Central memory CD8-positive, alpha-beta T cell (primary cell): ENCODE data around the gene ARID5B.

ENCODE experiments used
- ATAC-seq: fragments of 150-1000 bp; cut with Tn5 transposase; replicated peaks from 2 replicates; pipeline ENCODE4 v1.10.0; 2022; ENCODE audit warnings: mild to moderate bottlenecking, moderate FRiP score, moderate number of reproducible peaks; ENCODE audit not compliant: poor library complexity, severe bottlenecking; ENCODE audit errors: extremely low read depth
- DNase-seq, 2 donors: peaks; one replicate each; pipeline ENCODE4 v3.0.0; 2021; ENCODE audit warnings: low spot score in 2 of 2
- H3K27ac Mint-ChIP-seq: one replicate; pipeline ENCODE4 v1.8.0; 2022; ENCODE audit warnings: low read depth, mild to moderate bottlenecking, moderate library complexity, mixed read lengths
- H3K27me3 Mint-ChIP-seq: one replicate; pipeline ENCODE4 v1.8.0; 2022; ENCODE audit warnings: mixed read lengths
- H3K36me3 Mint-ChIP-seq: one replicate; pipeline ENCODE4 v1.8.0; 2022; ENCODE audit warnings: mild to moderate bottlenecking, moderate library complexity, mixed read lengths; ENCODE audit not compliant: insufficient read depth
- H3K4me1 Mint-ChIP-seq: one replicate; pipeline ENCODE4 v1.8.0; 2022; ENCODE audit warnings: mixed read lengths
- H3K4me3 Mint-ChIP-seq: one replicate; pipeline ENCODE4 v1.8.0; 2022; ENCODE audit warnings: mild to moderate bottlenecking, moderate library complexity, mixed read lengths
- H3K9me3 Mint-ChIP-seq: one replicate; pipeline ENCODE4 v1.8.0; 2022; ENCODE audit warnings: mixed read lengths

Gene ARID5B

DNA sequence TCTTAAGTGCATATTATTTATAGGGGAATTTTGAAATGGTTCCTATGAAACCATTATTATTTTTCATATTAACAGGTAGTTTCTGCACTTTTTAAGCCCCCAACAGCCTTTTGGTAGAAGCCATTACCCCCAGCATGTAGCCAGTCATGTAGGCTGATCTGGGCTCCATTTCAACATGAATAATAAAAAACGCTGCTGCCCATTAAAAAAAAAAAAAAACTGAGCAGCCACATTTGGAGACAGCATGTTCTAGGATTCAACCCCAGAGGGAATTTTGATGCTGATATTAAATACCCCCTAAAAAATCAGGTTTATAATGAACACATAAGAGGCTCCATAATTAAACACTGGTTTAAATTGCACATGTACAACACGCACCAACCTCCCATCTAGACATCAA, 185.8 kb downstream of the ARID5B start:
- H3K4me3 Mint-ChIP-seq: no peak overlapping the region
- peaks cover 14% of the 10 kb centered on the region for H3K4me1 Mint-ChIP-seq
- DNase-seq (no peak), ATAC-seq (no peak)
- no peaks in the 10 kb centered on the region for H3K9me3 Mint-ChIP-seq
- peaks cover 59% of the 10 kb centered on the region for H3K36me3 Mint-ChIP-seq
- no peaks in the 10 kb centered on the region for H3K27me3 Mint-ChIP-seq
- no peak overlapping the region for H3K27ac Mint-ChIP-seq

DNA sequence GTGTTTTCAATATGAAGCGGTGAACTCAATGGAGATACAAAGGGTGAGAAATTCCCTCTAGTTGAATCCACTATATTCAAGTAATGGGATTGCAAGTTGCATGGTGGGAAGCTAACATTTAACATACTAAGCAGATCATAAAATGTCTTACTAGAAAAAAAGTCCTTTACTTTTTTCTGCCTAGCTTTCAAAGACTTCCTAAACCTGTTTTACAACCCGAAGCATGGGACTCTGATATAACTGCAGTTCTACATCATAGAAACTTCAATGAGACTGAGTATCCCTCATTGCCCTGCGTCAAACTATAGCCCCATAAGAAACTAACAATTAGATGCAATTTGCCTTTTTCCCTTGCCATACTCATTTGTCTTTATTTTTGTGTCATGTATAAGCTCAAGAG, 187.3 kb downstream of the ARID5B start:
- ATAC-seq: no peak
- DNase-seq: no peak
- H3K4me1 Mint-ChIP-seq: peaks cover 5% of the 10 kb centered on the region
- H3K36me3 Mint-ChIP-seq: peaks cover 62% of the 10 kb centered on the region
- no peak overlapping the region for H3K4me3 Mint-ChIP-seq
- H3K9me3 Mint-ChIP-seq: no peaks in the 10 kb centered on the region
- H3K27ac Mint-ChIP-seq: no peak overlapping the region
- no peaks in the 10 kb centered on the region for H3K27me3 Mint-ChIP-seq

DNA sequence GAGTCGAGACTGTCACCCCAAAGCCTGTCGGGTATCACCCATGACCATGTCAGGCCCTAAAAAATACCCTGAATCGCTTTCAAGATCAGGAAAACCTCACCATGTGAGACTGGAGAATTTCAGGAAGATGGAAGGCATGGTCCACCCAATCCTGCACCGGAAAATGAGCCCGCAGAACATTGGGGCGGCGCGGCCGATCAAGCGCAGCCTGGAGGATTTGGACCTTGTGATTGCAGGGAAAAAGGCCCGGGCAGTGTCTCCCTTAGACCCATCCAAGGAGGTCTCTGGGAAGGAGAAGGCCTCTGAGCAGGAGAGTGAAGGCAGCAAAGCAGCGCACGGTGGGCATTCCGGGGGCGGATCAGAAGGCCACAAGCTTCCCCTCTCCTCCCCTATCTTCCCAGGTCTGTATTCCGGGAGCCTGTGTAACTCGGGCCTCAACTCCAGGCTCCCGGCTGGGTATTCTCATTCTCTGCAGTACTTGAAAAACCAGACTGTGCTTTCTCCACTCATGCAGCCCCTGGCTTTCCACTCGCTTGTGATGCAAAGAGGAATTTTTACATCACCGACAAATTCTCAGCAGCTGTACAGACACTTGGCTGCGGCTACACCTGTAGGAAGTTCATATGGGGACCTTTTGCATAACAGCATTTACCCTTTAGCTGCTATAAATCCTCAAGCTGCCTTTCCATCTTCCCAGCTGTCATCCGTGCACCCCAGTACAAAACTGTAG, 191.0 kb downstream of the ARID5B start:
- H3K4me3 Mint-ChIP-seq: no peak overlapping the region
- ATAC-seq (no peak), DNase-seq (no peak)
- no peaks in the 10 kb centered on the region for H3K9me3 Mint-ChIP-seq
- H3K27me3 Mint-ChIP-seq: no peaks in the 10 kb centered on the region
- no peak overlapping the region for H3K27ac Mint-ChIP-seq
- H3K36me3 Mint-ChIP-seq: peaks cover 59% of the 10 kb centered on the region
- H3K4me1 Mint-ChIP-seq: peaks cover 5% of the 10 kb centered on the region

DNA sequence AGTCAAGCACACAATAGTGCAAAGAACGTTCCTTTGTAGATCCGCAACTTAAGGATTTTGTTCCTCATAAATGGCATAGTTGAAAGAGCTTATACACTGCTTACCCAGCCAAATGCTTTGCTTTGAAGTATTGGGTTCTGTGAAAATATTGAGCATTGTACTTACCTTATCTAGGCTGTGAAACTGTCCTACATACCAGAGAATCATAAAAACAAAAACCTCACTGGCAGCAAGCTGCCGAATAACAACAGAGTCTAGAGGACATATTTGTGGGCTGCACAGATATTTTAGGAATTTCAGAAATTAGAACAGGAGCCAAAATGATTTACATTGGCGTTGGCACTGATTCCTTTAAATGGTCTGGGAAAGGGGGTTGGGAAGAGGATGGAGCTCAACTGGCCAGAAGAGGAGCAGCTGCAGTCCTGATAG, 192.4 kb downstream of the ARID5B start:
- no peaks in the 10 kb centered on the region for H3K27me3 Mint-ChIP-seq
- no peak overlapping the region for H3K4me3 Mint-ChIP-seq
- peaks cover 44% of the 10 kb centered on the region for H3K36me3 Mint-ChIP-seq
- ATAC-seq (no peak), DNase-seq (no peak)
- no peaks in the 10 kb centered on the region for H3K9me3 Mint-ChIP-seq
- H3K4me1 Mint-ChIP-seq: peaks cover 12% of the 10 kb centered on the region
- no peak overlapping the region for H3K27ac Mint-ChIP-seq

DNA sequence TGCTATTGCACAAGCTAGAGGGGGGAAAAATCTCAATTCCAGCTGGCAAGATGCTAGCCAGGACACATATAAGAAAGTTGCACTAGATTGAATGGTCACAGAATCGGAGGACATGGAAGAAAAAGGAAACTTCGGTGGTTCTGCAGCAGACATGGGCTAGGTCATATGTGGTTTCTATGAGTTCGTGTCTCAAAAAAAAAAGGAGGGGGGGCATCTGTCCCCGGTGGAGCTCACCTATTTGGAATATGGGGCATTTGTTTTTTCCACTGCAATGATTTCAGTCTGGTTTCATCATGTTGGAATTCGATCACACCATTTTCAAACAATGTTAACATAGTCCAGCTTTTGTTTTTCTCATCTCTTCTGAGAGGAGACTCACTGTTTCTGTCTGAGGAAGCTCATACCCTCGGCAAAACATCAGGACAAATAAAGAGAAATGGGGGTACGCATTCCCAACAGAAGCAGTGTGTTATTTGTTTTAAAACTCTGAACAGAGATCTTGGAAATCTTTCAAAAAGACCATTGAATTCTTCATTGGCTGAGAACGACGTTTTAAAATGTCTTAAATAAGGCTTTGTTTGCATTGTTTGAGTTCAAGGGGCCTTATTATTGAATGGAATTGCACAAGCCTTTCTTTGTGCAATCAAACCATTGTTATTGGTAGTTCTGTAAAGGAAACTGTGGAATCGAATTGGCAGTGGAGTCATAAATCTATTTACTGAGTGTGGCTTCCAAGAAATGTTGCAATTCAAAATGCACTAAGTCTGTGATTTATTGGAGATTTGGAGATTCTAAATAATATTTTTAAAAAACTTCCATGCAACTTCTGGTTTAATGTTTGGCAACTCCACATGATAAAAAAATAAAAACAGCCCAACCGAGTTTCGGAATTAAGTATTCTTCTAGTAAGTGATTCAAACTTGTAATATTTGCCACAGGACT, 194.0 kb downstream of the ARID5B start:
- no peak for DNase-seq
- Mint-ChIP-seq H3K4me1 (peaks cover 7% of the 10 kb centered on the region), H3K9me3 (no peaks in the 10 kb centered on the region), H3K4me3 (no peak overlapping the region), H3K36me3 (peaks cover 34% of the 10 kb centered on the region), H3K27me3 (no peaks in the 10 kb centered on the region), H3K27ac (no peak overlapping the region)
- ATAC-seq: no peak

DNA sequence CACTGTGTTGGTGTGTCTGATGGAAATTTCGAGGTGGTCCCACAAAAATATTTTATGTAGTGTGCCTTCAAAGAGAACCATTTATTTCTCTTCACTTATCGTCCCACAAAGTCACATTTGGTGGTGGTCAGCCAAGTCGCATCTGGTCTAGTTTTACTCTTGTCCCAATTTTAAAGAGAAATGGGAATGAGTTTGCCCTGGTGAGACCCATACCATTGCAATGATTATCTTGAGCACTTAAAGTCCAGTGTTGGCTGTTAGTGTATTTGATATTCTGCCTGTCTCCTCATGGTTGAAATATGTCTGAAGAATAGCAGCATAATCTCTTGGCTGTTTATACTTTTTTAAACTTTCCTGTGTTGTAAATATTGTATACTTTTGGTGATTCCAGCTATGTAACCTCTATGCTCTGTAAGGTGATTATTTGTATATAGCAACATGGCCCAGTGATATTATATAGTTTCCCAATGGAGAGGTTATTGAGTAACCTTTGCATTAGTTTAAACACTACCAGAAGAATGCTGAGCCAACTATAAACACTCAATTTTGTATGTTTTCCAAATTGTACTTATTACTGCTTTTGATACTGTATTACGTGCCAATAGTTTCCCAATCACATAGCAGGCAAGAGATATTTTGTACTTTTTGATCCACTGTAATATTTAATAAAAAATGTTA, 194.9 kb downstream of the ARID5B start:
- H3K4me1 Mint-ChIP-seq: peaks cover 7% of the 10 kb centered on the region
- H3K9me3 Mint-ChIP-seq: no peaks in the 10 kb centered on the region
- ATAC-seq: no peak

DNA sequence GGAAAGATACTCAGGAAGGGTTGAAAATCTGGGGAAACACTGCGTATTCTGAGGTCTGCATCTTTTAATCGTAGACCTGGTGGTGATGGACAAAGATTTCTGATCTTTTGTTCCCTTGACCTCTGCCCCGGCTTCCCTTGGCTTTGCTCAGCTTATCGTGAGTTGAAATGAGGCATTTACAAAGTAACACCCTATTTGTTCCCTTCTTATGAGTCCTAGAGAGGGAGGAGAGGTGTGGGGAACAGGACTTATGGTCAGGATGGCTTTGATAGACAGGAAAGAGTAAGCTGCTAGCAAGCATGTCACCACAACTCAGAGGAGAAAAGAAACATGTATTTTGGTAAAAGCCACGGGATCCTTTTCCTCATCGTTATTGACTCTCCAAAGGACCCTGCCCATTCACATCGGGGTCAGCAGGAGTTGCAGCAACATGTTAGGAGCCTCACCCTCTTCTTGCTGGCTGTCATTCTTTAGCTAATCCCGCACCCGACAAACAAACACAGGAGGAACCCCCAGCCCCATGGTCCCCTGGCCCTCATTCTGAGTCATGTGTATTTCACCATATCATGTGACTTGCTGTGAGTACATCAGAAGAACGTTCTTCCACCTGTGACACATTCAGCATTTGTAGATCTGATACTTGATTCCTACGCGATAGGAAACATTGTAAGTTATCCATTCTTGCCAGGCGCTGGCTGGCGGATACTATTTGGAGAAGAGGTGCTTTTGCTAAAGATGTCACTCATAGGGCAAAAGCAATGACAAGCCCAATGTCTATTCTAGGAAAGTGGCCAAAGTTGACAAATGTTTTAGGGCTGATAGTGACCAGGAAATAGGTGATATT, 197.0 kb downstream of the ARID5B start:
- peaks cover 16% of the 10 kb centered on the region for H3K36me3 Mint-ChIP-seq
- ATAC-seq (no peak), DNase-seq (no peak)
- H3K9me3 Mint-ChIP-seq: no peaks in the 10 kb centered on the region
- no peaks in the 10 kb centered on the region for H3K27me3 Mint-ChIP-seq
- no peak overlapping the region for H3K27ac Mint-ChIP-seq
- peaks cover 7% of the 10 kb centered on the region for H3K4me1 Mint-ChIP-seq
- no peak overlapping the region for H3K4me3 Mint-ChIP-seq

More for the DNA sequence above, 194.9 kb downstream of the ARID5B start:
- no peak for DNase-seq
- H3K36me3 Mint-ChIP-seq: peaks cover 27% of the 10 kb centered on the region
- H3K27me3 Mint-ChIP-seq: no peaks in the 10 kb centered on the region
- no peak overlapping the region for H3K27ac Mint-ChIP-seq
- H3K4me3 Mint-ChIP-seq: no peak overlapping the region

DNA sequence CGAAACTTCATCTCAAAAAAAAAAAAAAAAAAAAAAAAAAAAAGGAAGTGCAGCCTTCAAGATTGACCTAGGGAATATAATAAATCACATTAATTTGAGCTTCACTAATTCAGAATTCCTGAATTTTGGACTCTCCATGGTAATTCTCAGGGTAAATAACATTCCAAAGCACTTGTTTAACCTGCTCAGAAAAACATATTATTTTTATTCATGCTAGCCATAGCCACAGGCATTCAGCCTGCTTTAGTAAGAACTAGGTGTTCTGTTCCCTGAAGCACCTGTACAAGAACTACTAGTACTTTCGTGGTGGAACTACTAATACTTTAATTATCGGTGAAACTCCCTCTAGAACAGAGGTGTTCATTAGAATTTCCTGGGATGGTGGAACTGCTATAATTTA, 197.8 kb downstream of the ARID5B start:
- no peaks in the 10 kb centered on the region for H3K27me3 Mint-ChIP-seq
- DNase-seq: no peak
- no peaks in the 10 kb centered on the region for H3K9me3 Mint-ChIP-seq
- no peak for ATAC-seq
- H3K36me3 Mint-ChIP-seq: peaks cover 11% of the 10 kb centered on the region
- peaks cover 7% of the 10 kb centered on the region for H3K4me1 Mint-ChIP-seq
- no peak overlapping the region for H3K27ac Mint-ChIP-seq
- H3K4me3 Mint-ChIP-seq: no peak overlapping the region

DNA sequence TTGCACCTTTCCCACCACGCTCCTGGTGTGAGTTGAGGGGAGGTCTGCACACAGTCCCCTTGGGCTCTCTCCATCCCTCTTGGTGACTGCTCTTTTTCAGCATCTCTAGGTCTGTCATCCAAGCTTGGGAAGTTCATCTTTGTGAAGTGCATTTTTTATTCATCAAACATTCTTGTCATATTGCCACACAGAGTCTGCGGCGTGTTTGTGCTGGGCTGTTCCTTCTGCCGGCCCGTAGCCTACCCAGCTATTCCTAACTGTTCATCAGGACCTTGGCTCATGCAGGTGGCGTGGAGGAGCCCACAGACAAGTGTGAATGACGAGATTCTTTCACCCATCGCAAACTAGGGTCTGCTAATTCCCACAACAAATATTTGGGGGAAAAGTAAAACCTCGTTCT, 202.4 kb downstream of the ARID5B start:
- no peak for ATAC-seq

DNA sequence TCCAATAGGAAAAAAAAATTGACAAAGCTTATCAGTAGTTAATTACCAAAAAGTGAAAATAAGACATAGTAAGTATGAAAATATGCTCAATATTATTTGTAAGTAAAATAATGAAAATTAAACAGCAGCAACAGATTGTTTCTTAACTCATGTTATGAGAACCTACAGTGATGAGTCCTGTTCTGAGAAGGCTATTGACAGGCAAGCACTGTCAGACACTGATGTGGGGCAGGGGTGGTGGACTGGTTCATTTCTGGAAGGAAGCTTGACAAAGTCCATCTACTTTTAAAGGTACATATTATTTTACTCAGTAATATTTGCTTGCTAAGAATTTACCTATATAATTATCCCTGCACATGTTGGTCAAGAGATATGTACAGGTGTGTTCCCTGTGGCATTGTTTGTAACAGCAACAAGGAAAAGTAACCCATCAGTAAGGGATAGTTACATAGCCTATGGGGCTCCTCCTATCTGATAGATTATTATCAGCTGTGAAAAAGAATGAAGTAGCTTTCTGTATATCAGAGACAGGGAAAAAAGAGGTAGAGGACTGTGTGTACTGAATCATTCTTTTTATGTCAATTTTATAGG, 205.5 kb downstream of the ARID5B start:
- peaks cover 21% of the 10 kb centered on the region for H3K4me1 Mint-ChIP-seq
- peaks cover 2% of the 10 kb centered on the region for H3K36me3 Mint-ChIP-seq
- no peak for ATAC-seq
- H3K9me3 Mint-ChIP-seq: no peaks in the 10 kb centered on the region
- no peak overlapping the region for H3K4me3 Mint-ChIP-seq
- no peak overlapping the region for H3K27ac Mint-ChIP-seq
- no peaks in the 10 kb centered on the region for H3K27me3 Mint-ChIP-seq
- DNase-seq: no peak

More for the DNA sequence above, 202.4 kb downstream of the ARID5B start:
- DNase-seq: no peak
- H3K36me3 Mint-ChIP-seq: peaks cover 2% of the 10 kb centered on the region
- no peaks in the 10 kb centered on the region for H3K9me3 Mint-ChIP-seq
- H3K4me3 Mint-ChIP-seq: no peak overlapping the region
- no peaks in the 10 kb centered on the region for H3K27me3 Mint-ChIP-seq
- no peak overlapping the region for H3K27ac Mint-ChIP-seq
- H3K4me1 Mint-ChIP-seq: peaks cover 5% of the 10 kb centered on the region

DNA sequence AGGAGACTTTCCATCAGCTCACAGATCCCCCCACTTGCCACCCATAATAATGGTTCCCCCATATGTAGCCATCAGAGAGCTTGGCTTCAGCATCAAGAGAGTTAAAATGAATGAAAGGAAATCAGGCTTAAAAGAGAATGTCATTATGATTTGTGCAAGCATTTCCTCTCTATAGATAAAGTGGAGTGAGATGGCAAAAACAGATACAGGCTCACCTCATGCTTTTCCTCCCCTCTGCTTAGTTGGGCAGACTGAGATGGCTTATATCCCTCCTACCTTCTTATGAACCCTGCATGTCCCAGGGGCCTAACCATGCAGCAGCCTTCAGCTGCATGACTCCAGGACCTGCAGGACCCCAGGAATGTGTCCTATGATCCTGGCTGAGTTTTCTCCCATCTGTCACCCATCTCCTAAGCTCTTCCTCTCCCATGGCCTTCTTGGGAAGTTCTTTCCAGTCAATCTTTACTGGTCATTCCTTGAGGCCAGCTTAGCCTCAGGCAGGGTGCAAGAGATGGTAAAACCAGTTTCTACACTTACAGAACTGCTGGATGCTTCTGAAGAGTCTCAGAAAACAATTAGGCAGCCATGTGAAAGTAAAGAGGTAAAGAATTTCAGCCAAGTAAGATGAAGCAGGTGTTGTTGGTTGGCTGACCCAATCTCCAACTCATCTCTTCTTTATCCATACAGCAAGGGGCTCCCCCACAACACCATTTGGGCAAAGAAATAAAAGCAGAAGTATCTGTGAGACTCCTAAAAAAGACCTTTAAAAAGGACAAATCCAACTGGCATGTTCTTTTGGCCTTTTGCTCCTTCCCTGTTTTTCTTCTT, 207.5 kb downstream of the ARID5B start:
- Mint-ChIP-seq H3K9me3 (no peaks in the 10 kb centered on the region), H3K27ac (peak overlapping the region; percentile 76), H3K4me1 (peaks cover 21% of the 10 kb centered on the region), H3K27me3 (no peaks in the 10 kb centered on the region), H3K4me3 (no peak overlapping the region), H3K36me3 (peaks cover 2% of the 10 kb centered on the region)
- DNase-seq: no peak
- ATAC-seq: no peak
